GM10266 (cell line): ENCODE data around the gene DNAH7.

ENCODE experiments used
- DNase-seq: peaks from one replicate; pipeline ENCODE4 v3.0.0; 2012; ENCODE audit errors: extremely low spot score
- TF ChIP-seq, protein P1 (sequence below): IDR thresholded peaks from 2 replicates; pipeline ENCODE4 v1.5.1; 2012; ENCODE audit warnings: mild to moderate bottlenecking, low read depth; ENCODE audit not compliant: control insufficient read depth, insufficient read depth; ENCODE audit errors: missing control alignments

Gene DNAH7

DNA sequence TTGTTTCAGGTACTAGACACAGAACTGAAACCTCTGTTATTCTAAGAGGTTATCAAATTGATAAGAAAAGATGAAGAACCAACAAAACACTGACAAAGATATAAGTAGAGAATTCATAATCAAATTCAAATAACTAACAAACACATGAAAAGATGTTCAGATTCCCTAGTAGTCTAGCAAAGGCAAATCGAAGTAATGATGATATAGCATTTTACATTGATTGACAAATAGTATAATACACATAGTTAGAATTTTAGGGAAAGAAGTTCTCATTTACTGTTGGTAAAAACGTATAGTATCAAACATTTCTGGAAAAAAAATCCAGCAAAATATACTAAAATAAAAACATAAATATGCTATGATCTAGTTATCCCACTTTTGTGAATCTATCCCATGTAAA is 50.6 kb downstream of the DNAH7 start:
- TF ChIP-seq, protein P1, sequence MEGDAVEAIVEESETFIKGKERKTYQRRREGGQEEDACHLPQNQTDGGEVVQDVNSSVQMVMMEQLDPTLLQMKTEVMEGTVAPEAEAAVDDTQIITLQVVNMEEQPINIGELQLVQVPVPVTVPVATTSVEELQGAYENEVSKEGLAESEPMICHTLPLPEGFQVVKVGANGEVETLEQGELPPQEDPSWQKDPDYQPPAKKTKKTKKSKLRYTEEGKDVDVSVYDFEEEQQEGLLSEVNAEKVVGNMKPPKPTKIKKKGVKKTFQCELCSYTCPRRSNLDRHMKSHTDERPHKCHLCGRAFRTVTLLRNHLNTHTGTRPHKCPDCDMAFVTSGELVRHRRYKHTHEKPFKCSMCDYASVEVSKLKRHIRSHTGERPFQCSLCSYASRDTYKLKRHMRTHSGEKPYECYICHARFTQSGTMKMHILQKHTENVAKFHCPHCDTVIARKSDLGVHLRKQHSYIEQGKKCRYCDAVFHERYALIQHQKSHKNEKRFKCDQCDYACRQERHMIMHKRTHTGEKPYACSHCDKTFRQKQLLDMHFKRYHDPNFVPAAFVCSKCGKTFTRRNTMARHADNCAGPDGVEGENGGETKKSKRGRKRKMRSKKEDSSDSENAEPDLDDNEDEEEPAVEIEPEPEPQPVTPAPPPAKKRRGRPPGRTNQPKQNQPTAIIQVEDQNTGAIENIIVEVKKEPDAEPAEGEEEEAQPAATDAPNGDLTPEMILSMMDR: no peak
- no peak for DNase-seq

DNA sequence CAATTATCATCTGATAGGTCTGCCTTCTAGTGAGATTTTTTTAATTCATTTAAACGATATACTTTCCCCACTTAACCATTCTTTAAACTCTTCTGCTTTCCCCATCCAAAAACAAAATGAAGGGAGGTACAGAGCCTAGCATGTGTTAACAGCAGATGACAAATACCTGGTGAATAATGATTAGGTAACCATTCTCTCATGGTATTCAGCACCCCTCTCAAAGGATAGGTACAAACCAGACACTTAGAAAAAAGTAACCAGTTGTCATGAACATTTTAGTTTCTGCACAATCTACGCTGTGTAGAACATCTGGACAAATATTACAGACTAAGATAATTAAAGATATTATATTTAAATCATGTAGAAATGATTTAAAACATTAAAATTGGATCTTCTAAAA is 56.3 kb downstream of the DNAH7 start:
- TF ChIP-seq, protein P1: no peak

DNA sequence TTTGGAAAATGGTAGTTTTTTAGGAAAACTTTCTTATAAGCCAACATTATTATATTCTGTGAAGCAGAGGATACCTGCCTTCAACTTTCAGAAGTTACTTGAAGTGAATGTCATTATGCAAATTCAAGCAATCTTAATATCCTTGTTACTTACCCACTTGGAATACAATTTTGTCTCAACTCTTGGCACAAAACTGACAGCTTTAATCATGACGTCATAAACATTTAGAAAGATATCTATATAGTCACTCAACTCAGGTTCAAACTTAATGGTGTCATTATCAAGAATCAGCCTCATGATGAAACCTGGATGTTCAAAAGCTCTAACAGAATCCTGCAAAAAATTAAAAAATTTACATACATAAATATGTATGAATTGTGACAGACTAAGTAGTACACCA is 68.1 kb downstream of the DNAH7 start:
- TF ChIP-seq, protein P1: no peak
- DNase-seq: no peak

More for the DNA sequence above, 56.3 kb downstream of the DNAH7 start:
- DNase-seq: no peak

DNA sequence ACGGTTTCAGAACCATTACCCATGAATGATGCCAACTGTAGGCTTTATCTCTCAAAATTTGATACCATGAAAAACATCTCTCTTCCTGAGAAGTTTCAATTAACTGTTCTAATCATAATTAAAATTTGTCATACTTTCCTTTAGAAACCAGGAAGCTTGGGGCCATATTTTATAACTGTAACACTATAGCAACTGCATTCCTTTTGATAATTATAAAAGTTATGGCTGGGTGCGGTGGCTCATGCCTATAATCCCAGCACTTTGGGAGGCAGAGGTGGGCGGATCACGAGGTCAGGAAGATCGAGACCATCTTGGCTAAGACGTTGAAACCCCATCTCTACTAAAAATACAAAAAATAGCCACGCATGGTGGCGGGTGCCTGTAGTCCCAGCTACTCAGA is 70.6 kb downstream of the DNAH7 start:
- TF ChIP-seq, protein P1: no peak
- no peak for DNase-seq

DNA sequence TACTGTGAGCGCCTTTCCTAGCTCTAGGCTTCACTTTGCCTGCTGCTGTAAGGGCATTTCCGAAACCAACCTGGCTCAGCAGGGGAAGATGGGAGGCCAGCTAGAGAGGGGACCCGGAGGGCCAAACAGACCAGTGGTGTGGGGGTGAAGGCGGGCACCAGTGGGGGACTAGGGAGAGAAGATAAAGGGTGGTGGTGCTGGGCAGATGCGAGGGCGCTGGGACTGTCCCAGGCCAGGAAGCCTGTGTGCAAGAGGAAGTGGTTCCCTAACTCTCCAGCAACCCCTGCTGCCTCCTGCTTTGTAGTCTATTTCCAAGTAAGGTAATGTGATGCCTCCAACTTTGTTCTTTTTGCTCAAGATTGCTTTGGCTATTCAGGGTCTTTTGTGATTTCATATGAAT is 73.1 kb downstream of the DNAH7 start:
- TF ChIP-seq, protein P1: no peak
- no peak for DNase-seq

DNA sequence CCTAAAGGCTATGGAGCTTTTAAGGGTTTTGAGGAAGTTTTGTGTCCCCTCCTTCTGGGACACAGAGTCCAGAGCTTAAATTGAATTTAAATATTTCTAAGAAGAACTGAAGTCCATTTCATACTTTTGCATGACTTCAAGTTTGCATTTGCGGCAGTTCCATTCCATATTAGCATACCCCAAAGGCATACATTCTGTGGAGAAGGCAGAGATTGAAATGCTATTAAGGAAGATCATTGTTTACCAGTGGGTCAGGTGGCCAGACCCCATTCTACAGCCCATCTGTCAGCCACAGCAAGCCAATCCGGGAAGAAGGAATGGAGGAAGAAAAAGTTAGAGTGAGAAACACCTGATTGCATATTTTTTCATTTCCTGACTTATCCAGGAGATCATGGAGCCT is 75.0 kb downstream of the DNAH7 start:
- no peak for DNase-seq
- TF ChIP-seq, protein P1: no peak

DNA sequence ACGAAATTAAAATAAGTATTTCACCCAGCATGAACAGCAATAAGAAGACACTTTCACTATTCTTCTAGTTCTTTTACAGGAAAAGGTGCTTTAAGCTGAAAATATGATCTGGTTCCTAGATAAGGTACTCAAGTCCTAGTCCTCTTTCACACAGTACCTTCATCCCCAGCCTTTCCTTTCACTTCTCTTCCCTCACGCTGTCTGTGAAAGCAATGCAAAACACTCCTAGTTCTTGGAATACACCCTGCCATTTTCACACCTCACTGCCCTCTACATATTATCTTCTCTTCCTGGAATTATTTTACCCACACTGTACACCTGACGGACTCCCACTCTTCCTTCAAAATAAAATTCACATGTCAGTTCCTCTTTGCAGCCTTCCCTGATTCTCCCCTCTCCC is 82.9 kb downstream of the DNAH7 start:
- TF ChIP-seq, protein P1: no peak
- DNase-seq: no peak
